GM10847 (cell line): ENCODE results near the gene HSPA1B.

Experiments used
- POLR2A ChIP-seq: IDR thresholded peaks from 2 replicates; pipeline ENCODE4 v1.6.1; 2011; ENCODE audit not compliant: insufficient read length; ENCODE audit errors: extremely low read depth

HSPA1B gene

GRCh38 chr6:31794294-31794865 lies 33.2 kb upstream of the HSPA1B start:
- TF ChIP-seq POLR2A = no peak

DNA sequence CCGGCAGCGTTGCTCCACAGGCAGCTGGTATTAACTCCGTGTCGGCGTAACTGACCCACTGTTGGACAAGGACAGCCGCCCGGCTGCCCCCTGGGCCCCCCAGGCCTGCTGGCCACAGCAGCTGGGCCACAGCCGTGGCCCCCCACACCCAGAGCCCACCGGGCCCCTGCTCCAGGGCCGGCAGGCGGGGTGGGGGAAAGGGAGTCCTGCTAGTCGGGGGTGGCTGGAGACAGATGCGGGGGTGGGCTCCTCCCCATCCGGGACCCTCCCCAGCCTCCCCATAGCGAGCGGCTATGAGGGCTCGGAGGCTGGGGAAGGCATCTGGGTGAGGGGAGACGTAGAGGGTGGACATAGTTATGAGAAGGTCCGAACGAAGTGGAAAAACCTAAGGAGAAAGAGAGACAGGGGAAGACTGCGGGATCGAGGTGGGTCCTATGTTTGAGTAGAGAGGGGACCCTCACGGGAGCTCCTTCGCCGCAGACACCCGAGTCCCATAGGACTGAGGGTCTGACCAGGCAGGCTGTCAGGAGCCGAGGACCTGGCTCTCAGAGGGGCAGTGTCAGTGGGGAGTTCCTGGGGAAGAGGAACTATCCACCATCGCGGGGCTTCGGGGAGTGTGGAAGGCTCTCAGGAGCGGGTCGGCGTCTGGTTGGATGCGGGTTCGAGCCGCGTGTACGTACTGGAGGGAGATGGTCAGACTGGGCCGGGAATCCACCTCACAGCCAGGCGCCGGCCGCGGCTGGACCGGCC lies 32.5 kb upstream of the HSPA1B start:
- TF ChIP-seq POLR2A = no peak

DNA sequence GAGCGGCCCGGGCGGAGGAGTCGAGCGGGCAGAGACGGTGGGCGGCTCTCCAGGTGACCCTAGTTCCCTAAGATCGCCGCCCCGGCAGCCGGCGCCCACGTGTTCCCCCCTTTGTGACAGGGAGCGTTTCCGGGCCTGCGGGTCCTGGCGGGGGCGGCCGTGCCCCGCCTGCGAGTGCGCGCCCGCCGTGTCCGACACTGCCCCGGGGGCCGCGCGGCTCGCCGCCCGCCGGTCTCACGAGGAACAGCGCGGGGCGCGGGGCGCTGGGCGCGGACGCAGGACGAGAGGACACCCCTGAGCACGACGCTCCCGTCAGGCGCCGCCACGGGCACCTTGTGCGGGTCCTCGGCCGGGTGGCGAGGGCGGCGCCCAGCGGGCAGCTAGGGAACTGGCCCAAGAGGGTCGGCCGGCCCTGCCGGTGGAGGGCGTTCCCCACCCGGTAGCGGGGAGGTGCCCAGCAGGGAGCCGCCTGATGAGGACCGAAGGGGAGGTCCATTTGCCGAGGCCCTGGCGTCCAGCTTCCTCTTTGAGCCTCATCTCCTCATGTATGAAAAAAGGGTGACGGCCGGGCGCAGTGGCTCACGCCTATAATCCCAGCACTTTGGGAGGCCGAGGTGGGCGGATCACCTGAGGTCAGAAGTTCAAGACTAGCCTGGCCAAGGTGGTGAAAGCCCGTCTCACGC lies 31.8 kb upstream of the HSPA1B start, which contains the start of gene VARS1:
Gene VARS1, minus strand, starts transcription at position 137 of the 683 bp plus-strand sequence. CDS start 535 bp downstream, outside the sequence.
- peak; percentile 43 for TF ChIP-seq POLR2A

DNA sequence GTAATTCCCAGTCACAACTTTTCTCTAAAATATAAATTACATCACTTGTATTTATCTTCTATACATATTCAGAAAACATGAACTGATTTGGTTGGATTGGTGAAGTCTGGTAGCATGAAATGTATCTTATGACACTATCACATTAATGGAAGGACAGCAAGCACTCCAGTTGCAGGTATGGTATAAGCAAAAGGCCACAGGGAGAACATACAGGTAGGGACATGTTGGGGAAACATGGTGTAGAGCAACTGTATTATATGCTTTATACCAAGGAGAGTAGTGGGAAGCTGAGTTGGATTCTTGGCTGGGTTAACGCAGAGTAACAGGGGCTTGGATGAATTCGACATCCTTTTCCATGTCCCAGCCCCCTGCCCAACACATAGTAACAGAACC lies 30.5 kb upstream of the HSPA1B start:
- TF ChIP-seq POLR2A = no peak

DNA sequence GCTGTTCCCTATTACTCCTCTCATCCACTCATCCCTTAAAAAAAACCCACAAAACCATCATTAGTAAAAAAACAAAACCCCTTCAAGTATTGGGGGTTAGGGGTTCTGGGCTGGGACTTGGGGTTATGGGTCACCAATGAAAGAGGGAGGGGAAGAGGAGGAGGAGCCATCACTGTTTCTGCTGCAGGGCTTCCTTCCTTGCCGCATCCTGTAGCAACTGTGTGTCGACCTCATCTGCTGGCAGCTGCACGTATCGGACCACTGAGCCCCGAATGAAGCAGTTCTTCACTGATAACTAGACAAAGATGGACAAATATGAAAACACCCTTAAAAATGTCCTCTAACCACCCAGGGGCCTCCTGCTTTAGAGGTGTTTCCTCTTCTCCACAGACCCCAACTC lies 29.9 kb upstream of the HSPA1B start:
- no peak for TF ChIP-seq POLR2A

DNA sequence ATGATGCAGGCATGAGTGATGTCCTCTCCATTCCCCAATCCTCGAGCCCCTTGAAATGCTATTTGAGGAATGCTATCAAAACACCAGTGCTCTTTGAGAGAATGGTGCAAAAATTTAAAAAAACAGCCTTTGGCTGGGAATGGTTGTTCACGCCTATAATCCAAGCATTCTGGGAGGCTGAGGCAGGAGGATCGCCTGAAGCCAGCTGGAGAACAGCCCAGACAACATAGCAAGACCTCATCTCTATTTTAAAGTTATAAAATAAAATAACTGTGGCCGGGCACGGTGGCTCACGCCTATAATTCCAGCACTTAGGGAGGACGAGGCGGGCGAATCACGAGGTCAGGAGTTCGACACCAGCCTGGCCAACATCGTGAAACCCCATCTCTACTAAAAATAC lies 27.8 kb upstream of the HSPA1B start:
- no peak for TF ChIP-seq POLR2A

DNA sequence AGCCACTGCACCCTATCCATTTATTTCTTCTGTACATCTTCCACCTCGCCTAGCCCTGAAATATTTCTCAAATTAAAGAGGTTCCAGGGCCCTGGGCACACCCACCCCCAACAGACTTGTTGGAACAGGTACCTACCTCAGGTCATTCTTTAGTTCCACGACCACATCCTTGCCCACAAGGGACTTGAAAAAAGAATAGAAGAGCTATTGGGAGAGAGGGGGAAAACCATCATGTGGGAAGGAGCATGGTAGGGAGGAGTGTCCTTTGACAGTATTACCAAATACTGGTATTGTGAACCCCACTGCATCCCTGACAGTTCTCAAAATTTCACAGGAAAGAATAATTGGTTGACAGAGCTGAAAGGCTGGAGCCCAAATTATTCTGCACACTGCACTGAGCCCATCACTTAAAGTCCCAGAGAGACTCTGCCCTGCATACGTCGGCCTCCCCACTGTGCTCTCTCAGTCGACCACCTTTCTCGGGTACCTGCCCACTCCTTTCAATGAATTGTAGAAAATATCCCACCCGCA lies 21.5 kb upstream of the HSPA1B start:
- TF ChIP-seq POLR2A = no peak

- peak; percentile 85 for TF ChIP-seq POLR2A
Measured at GRCh38 chr6:31806470-31807272, 20.9 kb upstream of the HSPA1B start, which contains the start of gene LSM2. LSM2 (minus strand) TSS chr6:31806966; CDS start chr6:31806757, 209 bp downstream.

DNA sequence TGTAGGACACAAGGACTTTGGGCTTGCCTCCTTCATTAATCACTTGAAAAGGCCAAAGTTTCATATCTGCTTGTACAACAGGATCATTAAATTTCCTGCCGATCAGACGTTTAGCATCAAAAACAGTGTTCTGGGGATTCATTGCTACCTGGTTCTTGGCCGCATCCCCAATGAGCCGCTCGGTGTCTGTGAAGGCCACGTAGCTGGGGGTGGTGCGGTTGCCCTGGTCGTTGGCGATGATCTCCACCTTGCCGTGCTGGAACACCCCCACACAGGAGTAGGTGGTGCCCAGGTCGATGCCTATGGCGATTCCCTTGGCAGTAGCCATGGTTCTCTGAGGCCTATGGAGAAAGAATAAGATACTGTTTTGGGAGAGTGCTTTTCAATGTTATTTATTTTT lies 15.9 kb upstream of the HSPA1B start:
- TF ChIP-seq POLR2A = no peak

DNA sequence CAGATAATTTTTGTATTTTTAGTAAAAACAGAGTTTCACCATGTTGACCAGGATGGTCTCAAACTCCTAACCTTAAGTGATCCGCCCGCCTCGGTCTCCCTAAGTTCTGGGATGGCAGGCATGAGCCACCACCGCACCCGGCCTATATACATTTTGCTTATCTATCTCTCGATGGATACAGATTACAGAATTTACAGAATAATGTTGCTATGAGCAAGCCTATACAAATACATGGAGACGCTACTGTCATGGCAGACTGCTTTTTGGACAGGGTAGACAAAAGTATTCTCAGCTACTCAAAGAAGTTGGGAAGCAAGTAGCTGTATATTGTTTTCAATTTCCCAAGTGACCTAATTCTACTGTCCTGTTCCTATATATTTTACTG lies 14.1 kb upstream of the HSPA1B start:
- no peak for TF ChIP-seq POLR2A

GRCh38 chr6:31814677-31815024 lies 12.9 kb upstream of the HSPA1B start:
- TF ChIP-seq POLR2A = no peak

- peak; percentile 57 for TF ChIP-seq POLR2A
Measured at GRCh38 chr6:31815025-31815838, 12.3 kb upstream of the HSPA1B start, which contains the start of the genes HSPA1A and HSPA1L. HSPA1A (plus strand) TSS chr6:31815543; CDS start chr6:31815757, 214 bp downstream. HSPA1L (minus strand) TSS chr6:31815283; CDS start chr6:31811972, 3,311 bp downstream.

GRCh38 chr6:31819871-31820299 lies 7.7 kb upstream of the HSPA1B start:
- TF ChIP-seq POLR2A = no peak

DNA sequence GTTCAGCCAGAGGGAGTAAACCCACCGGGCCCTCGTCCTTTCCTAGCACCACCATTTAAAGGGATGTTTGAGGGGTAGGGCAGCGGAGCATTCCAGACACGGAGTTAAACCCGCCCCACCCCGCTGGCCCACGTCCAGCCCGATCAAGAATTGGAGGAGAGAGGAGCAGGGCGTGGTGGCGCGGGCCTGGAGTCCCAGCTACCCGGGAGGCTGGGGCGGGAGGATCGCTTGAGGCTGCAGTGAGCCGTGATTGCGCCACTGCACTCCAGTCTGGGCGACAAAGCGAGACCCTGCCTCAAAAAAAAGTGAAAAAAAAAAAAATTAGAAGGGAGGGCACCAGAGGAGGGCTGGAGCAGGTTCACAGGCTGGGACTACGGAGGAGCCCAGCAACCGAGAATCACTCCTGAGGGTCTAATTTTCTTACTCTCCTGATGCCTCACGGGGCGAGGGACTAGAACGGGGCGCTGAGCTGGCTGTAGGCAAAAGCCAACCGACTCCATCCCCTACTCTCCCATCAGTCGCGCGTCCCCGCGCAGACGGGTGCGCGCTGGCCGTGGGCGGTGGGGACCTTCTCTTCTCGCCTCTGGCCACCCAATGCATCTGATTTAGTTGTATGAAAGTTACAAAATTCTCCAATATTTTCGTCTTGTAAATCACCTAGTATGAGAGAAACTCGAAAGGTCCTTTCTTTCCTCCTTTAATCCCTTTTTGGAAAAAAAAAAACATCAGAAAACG lies 6.1 kb upstream of the HSPA1B start:
- TF ChIP-seq POLR2A = peak; percentile 67
